HG03521 (cell line): Measurements from ENCODE around the gene STYK1.
"Not testable (repeated sequence)": the region's sequence is repeated elsewhere in the genome, so short reads cannot be mapped to it uniquely, and the experiment has no call there.

Experiments used
- ATAC-seq: cut with Tn5 transposase; IDR thresholded peaks from one replicate; pipeline ENCODE4 v1.9.1; 2021; ENCODE audit warnings: mild to moderate bottlenecking, moderate library complexity; ENCODE audit not compliant: unreplicated experiment

Gene STYK1

GRCh38 chr12:10623131-10623530 is 50.7 kb downstream of the STYK1 start:
- ATAC-seq: no peak

- no peak for ATAC-seq
Measured at GRCh38 chr12:10621278-10621677, 52.6 kb downstream of the STYK1 start.

- ATAC-seq: no peak
Measured at GRCh38 chr12:10620078-10620779, 53.6 kb downstream of the STYK1 start.

- ATAC-seq: no peak
Measured at GRCh38 chr12:10618338-10618987, 55.4 kb downstream of the STYK1 start.

- ATAC-seq: no peak
Measured at GRCh38 chr12:10617863-10618262, 56.0 kb downstream of the STYK1 start.

GRCh38 chr12:10615532-10615931 is 58.3 kb downstream of the STYK1 start:
- no peak for ATAC-seq

- ATAC-seq: no peak
Measured at GRCh38 chr12:10614056-10614370, 59.8 kb downstream of the STYK1 start.

GRCh38 chr12:10613349-10614055 is 60.4 kb downstream of the STYK1 start, which contains the start of gene MAGOHB:
TSS of gene MAGOHB (minus strand) at chr12:10613609. CDS start at chr12:10613532, 77 bp downstream.
- peak; percentile 95 for ATAC-seq

GRCh38 chr12:10612984-10613348 is 60.9 kb downstream of the STYK1 start:
- ATAC-seq: peak; percentile 2

GRCh38 chr12:10612110-10612509 is 61.7 kb downstream of the STYK1 start:
- no peak for ATAC-seq

GRCh38 chr12:10611258-10611657 is 62.6 kb downstream of the STYK1 start:
- not testable (repeated sequence) for ATAC-seq

- no peak for ATAC-seq
Measured at GRCh38 chr12:10610188-10610587, 63.7 kb downstream of the STYK1 start.

GRCh38 chr12:10607885-10608458 is 65.9 kb downstream of the STYK1 start:
- ATAC-seq: no peak

- ATAC-seq: no peak
Measured at GRCh38 chr12:10601860-10602259, 72.0 kb downstream of the STYK1 start.

- ATAC-seq: no peak
Measured at GRCh38 chr12:10600988-10601387, 72.9 kb downstream of the STYK1 start.

- no peak for ATAC-seq
Measured at GRCh38 chr12:10595881-10596280, 78.0 kb downstream of the STYK1 start.

GRCh38 chr12:10590966-10591365 is 82.9 kb downstream of the STYK1 start:
- no peak for ATAC-seq

- no peak for ATAC-seq
Measured at GRCh38 chr12:10584415-10584814, 89.4 kb downstream of the STYK1 start.

GRCh38 chr12:10582704-10583103 is 91.1 kb downstream of the STYK1 start:
- no peak for ATAC-seq

- not testable (repeated sequence) for ATAC-seq
Measured at GRCh38 chr12:10582133-10582532, 91.7 kb downstream of the STYK1 start.

- ATAC-seq: no peak
Measured at GRCh38 chr12:10574307-10574706, 99.5 kb downstream of the STYK1 start.

- not testable (repeated sequence) for ATAC-seq
Measured at GRCh38 chr12:10572021-10572490, 101.8 kb downstream of the STYK1 start.
